Measurements from ENCODE around the gene DRD4. TPM values are rescaled to one million over a fixed set of nuclear protein-coding genes. Genes with fewer than 3 reads are reported as not detected.

The DRD4 gene
- total and polyA plus RNA-seq, 5 donors from 2014 or later = not detected

GRCh38 chr11:611001-611996, 25.8 kb upstream of the DRD4 start:
- peaks cover 26% of the 10 kb centered on the region for H3K4me1 ChIP-seq (ENCODE audit: control insufficient read depth, insufficient read depth, low read length, poor library complexity, severe bottlenecking)
- H3K27me3 Mint-ChIP-seq = no peaks in the 10 kb centered on the region
- H3K4me3 ChIP-seq (ENCODE audit: low read depth, low read length) = no peak overlapping the region
- peaks cover 4% of the 10 kb centered on the region for H3K36me3 Mint-ChIP-seq
- no peaks in the 10 kb centered on the region for H3K27me3 ChIP-seq (ENCODE audit: control insufficient read depth, insufficient read depth, low read length)
- peaks cover 0 to 2% (median 0%) of the 10 kb centered on the region in 7 donors for H3K9me3 Mint-ChIP-seq
- ATAC-seq (ENCODE audit: low read depth in 2 of 2) = no peak
- H3K27ac Mint-ChIP-seq = peak overlapping the region in 2 of 3 donors; percentile 84 to 91
- peaks cover 0 to 26% (median 4%) of the 10 kb centered on the region in 4 donors for H3K4me1 Mint-ChIP-seq
- peak overlapping the region; percentile 84 for H3K27ac ChIP-seq (ENCODE audit: insufficient read depth, low read length, poor library complexity, severe bottlenecking)
- H3K9me3 ChIP-seq (ENCODE audit: control insufficient read depth in 2 of 2, low read length in 2 of 2) = no peaks in the 10 kb centered on the region
- peaks cover 53% of the 10 kb centered on the region for H3K36me3 ChIP-seq (ENCODE audit: control insufficient read depth, insufficient read depth, low read length)
- DNase-seq = no peak
- peak overlapping the region in 1 of 4 donors; percentile 25 for H3K4me3 Mint-ChIP-seq

DNA sequence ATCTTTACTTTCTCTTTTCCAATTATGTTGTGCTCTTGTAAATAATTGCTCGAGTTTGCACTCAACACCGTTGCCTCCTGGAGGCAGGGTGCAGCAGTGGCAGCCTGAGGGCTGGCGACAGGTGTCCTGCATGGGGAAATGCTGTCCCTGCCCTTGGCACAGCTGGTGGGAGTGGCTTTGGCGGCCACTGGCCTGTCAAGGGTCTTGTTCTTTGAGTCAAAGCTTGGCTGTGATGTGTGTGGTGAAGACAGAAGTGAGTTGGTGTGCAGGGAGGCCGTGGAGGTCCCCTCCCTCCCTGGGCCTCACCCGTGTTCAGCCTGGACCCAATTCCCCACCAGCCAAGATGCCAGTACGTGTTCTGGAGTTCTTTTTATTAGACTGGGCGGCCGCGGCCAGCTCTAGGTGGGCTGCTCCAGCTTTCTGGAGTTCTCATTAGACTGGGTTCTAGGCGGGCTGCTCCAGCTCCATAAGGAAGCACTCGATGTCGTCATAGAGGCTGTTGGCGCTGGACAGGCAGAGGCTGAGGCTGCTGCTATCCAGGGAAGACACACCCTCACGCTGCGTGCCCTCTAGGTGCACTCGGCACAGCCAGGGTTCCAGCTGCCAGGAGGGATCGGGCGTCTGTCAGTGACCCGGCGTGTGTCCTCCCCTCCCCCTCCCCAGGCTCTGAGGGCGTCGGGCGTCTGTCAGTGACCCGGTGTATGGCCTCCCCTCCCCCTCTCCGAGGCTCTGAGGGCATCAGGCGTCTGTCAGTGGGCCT, 24.7 kb upstream of the DRD4 start:
- no peak for ATAC-seq (ENCODE audit: low read depth in 2 of 2)

DNA sequence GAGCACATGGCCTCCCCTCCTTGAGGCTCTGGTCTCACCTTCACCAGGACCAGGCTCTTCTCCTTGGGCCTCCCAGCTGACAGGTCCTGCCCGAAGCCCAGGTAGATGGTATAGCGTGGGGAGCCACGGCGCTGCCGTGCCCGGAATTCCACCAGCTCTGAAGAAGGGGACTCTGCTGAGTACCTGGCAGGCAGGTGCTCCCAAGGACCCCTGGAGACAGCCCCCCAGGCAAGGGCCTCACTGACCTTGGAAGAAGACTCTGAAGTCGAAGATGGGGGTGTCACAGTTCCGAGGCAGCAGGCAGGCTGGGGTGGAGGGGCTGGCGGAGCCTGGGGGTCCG, 24.1 kb upstream of the DRD4 start:
- Mint-ChIP-seq H3K27me3 (no peaks in the 10 kb centered on the region), H3K27ac (peak overlapping the region in 2 of 3 donors; percentile 75 to 91), H3K4me1 (peaks cover 0 to 27% (median 4%) of the 10 kb centered on the region in 4 donors), H3K9me3 (peaks cover 0 to 2% (median 0%) of the 10 kb centered on the region in 7 donors), H3K36me3 (peaks cover 4% of the 10 kb centered on the region), H3K4me3 (peak overlapping the region in 1 of 4 donors; percentile 85)
- Histone ChIP-seq H3K4me3 (ENCODE audit: low read depth, low read length) (no peak overlapping the region), H3K4me1 (ENCODE audit: control insufficient read depth, insufficient read depth, low read length, poor library complexity, severe bottlenecking) (peaks cover 30% of the 10 kb centered on the region), H3K9me3 (ENCODE audit: control insufficient read depth in 2 of 2, low read length in 2 of 2) (no peaks in the 10 kb centered on the region), H3K36me3 (ENCODE audit: control insufficient read depth, insufficient read depth, low read length) (peaks cover 38% of the 10 kb centered on the region), H3K27ac (ENCODE audit: insufficient read depth, low read length, poor library complexity, severe bottlenecking) (peak overlapping the region; percentile 84), H3K27me3 (ENCODE audit: control insufficient read depth, insufficient read depth, low read length) (no peaks in the 10 kb centered on the region)
- DNase-seq = no peak
- ATAC-seq (ENCODE audit: low read depth in 2 of 2) = no peak

More for the DNA sequence above, 24.7 kb upstream of the DRD4 start:
- Histone ChIP-seq H3K27me3 (ENCODE audit: control insufficient read depth, insufficient read depth, low read length) (no peaks in the 10 kb centered on the region), H3K36me3 (ENCODE audit: control insufficient read depth, insufficient read depth, low read length) (peaks cover 42% of the 10 kb centered on the region), H3K9me3 (ENCODE audit: control insufficient read depth in 2 of 2, low read length in 2 of 2) (no peaks in the 10 kb centered on the region), H3K27ac (ENCODE audit: insufficient read depth, low read length, poor library complexity, severe bottlenecking) (peak overlapping the region; percentile 84), H3K4me1 (ENCODE audit: control insufficient read depth, insufficient read depth, low read length, poor library complexity, severe bottlenecking) (peaks cover 30% of the 10 kb centered on the region), H3K4me3 (ENCODE audit: low read depth, low read length) (no peak overlapping the region)
- Mint-ChIP-seq H3K27me3 (no peaks in the 10 kb centered on the region), H3K4me3 (peak overlapping the region; percentile 47 to 85 (median 58)), H3K36me3 (peaks cover 4% of the 10 kb centered on the region), H3K9me3 (peaks cover 0 to 2% (median 0%) of the 10 kb centered on the region in 7 donors), H3K27ac (peak overlapping the region; percentile 84 to 91 (median 86)), H3K4me1 (peaks cover 0 to 27% (median 4%) of the 10 kb centered on the region in 4 donors)
- DNase-seq = peak in 1 of 3 donors; percentile 39

DNA sequence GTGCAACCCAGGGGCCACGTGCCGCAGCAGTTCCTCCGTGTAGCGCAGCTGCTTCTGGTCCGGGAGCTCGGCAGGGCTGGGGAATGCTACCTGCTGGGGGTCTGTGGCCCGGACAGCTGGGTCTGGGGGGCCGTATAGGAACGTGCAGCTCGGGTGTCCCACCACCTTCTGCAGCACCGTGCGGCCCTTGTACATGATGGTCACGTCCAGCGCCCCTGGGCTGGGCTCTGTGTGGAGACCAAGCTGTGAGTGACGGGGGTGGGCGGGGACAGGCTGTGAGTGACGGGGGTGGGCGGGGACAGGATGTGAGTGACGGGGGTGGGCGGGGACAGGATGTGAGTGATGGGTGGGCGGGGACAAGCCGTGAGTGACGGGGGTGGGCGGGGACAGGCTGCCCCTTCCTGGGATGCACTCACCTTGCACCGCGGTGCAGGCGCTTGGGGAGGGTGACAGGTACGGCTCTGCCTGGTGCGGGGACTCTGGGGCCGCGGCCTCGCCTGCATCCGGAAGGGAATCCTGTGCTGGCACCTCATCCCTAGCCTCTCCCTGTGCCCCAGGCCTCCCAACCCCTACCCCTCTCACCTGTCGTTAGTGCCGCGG, 23.6 kb upstream of the DRD4 start:
- H3K4me1 ChIP-seq (ENCODE audit: control insufficient read depth, insufficient read depth, low read length, poor library complexity, severe bottlenecking) = peaks cover 30% of the 10 kb centered on the region
- peak; percentile 78 to 83 (median 81) for DNase-seq
- Mint-ChIP-seq H3K27me3 (no peaks in the 10 kb centered on the region), H3K9me3 (peaks cover 0 to under 1% (median 0%) of the 10 kb centered on the region in 7 donors), H3K4me1 (peaks cover 0 to 27% (median 4%) of the 10 kb centered on the region in 4 donors), H3K36me3 (peaks cover 4% of the 10 kb centered on the region), H3K4me3 (peak overlapping the region in 1 of 4 donors; percentile 41), H3K27ac (peak overlapping the region in 2 of 3 donors; percentile 82 to 86)
- no peaks in the 10 kb centered on the region for H3K27me3 ChIP-seq (ENCODE audit: control insufficient read depth, insufficient read depth, low read length)
- H3K9me3 ChIP-seq (ENCODE audit: control insufficient read depth in 2 of 2, low read length in 2 of 2) = no peaks in the 10 kb centered on the region
- H3K27ac ChIP-seq (ENCODE audit: insufficient read depth, low read length, poor library complexity, severe bottlenecking) = peak overlapping the region; percentile 93
- H3K4me3 ChIP-seq (ENCODE audit: low read depth, low read length) = no peak overlapping the region
- H3K36me3 ChIP-seq (ENCODE audit: control insufficient read depth, insufficient read depth, low read length) = peaks cover 33% of the 10 kb centered on the region
- peak; percentile 31 to 39 for ATAC-seq (ENCODE audit: low read depth in 2 of 2)

- Mint-ChIP-seq H3K36me3 (peaks cover 4% of the 10 kb centered on the region), H3K27ac (peak overlapping the region; percentile 65 to 86 (median 66)), H3K9me3 (no peaks in the 10 kb centered on the region), H3K4me1 (peaks cover 0 to 27% (median 4%) of the 10 kb centered on the region in 4 donors), H3K4me3 (peak overlapping the region; percentile 65 to 84 (median 80)), H3K27me3 (no peaks in the 10 kb centered on the region)
- H3K27ac ChIP-seq (ENCODE audit: insufficient read depth, low read length, poor library complexity, severe bottlenecking) = peak overlapping the region; percentile 93
- H3K4me1 ChIP-seq (ENCODE audit: control insufficient read depth, insufficient read depth, low read length, poor library complexity, severe bottlenecking) = peaks cover 30% of the 10 kb centered on the region
- DNase-seq = no peak
- ATAC-seq (ENCODE audit: low read depth in 2 of 2) = no peak
- no peaks in the 10 kb centered on the region for H3K27me3 ChIP-seq (ENCODE audit: control insufficient read depth, insufficient read depth, low read length)
- peaks cover 28% of the 10 kb centered on the region for H3K36me3 ChIP-seq (ENCODE audit: control insufficient read depth, insufficient read depth, low read length)
- H3K4me3 ChIP-seq (ENCODE audit: low read depth, low read length) = no peak overlapping the region
- H3K9me3 ChIP-seq (ENCODE audit: control insufficient read depth in 2 of 2, low read length in 2 of 2) = no peaks in the 10 kb centered on the region
These were observed 22.9 kb upstream of the DRD4 start for GRCh38 chr11:614021-614622.

- Histone ChIP-seq H3K27ac (ENCODE audit: insufficient read depth, low read length, poor library complexity, severe bottlenecking) (peak overlapping the region; percentile 93), H3K36me3 (ENCODE audit: control insufficient read depth, insufficient read depth, low read length) (peaks cover 28% of the 10 kb centered on the region), H3K27me3 (ENCODE audit: control insufficient read depth, insufficient read depth, low read length) (no peaks in the 10 kb centered on the region), H3K4me1 (ENCODE audit: control insufficient read depth, insufficient read depth, low read length, poor library complexity, severe bottlenecking) (peaks cover 30% of the 10 kb centered on the region), H3K9me3 (ENCODE audit: control insufficient read depth in 2 of 2, low read length in 2 of 2) (no peaks in the 10 kb centered on the region), H3K4me3 (ENCODE audit: low read depth, low read length) (peak overlapping the region; percentile 65)
- H3K36me3 Mint-ChIP-seq = peaks cover 4% of the 10 kb centered on the region
- ATAC-seq (ENCODE audit: low read depth in 2 of 2) (no peak), DNase-seq (peak in 1 of 3 donors; percentile 30)
- peak overlapping the region; percentile 93 to 97 (median 95) for H3K4me3 Mint-ChIP-seq
- H3K27ac Mint-ChIP-seq = peak overlapping the region; percentile 84 to 92 (median 90)
- H3K27me3 Mint-ChIP-seq = no peaks in the 10 kb centered on the region
- H3K4me1 Mint-ChIP-seq = peaks cover 0 to 27% (median 4%) of the 10 kb centered on the region in 4 donors
- H3K9me3 Mint-ChIP-seq = no peaks in the 10 kb centered on the region
These were observed 22.2 kb upstream of the DRD4 start for GRCh38 chr11:614623-615503.

All from CD4-positive, CD25-positive, alpha-beta regulatory T cell (primary cell).